Fibroblast of lung (primary cell): ENCODE measurements around the gene SUSD6.

Experiments
- EZH2 ChIP-seq: IDR thresholded peaks from 2 replicates; pipeline ENCODE4 v1.5.1; 2012; ENCODE audit warnings: low read length, control low read depth, mild to moderate bottlenecking; ENCODE audit errors: missing control alignments
- TF ChIP-seq, protein P1 (sequence below), 2 donors: IDR thresholded peaks in 1 of 2; conservative IDR thresholded peaks in 1 of 2; 1 replicate in 1 of 2; 2 replicates in 1 of 2; pipeline ENCODE4 v1.5.1; 2011 to 2012; ENCODE audit warnings: low read length in 2 of 2, control low read depth in 1 of 2, inconsistent platforms in 1 of 2, low read depth in 1 of 2, mild to moderate bottlenecking in 1 of 2

DNA sequence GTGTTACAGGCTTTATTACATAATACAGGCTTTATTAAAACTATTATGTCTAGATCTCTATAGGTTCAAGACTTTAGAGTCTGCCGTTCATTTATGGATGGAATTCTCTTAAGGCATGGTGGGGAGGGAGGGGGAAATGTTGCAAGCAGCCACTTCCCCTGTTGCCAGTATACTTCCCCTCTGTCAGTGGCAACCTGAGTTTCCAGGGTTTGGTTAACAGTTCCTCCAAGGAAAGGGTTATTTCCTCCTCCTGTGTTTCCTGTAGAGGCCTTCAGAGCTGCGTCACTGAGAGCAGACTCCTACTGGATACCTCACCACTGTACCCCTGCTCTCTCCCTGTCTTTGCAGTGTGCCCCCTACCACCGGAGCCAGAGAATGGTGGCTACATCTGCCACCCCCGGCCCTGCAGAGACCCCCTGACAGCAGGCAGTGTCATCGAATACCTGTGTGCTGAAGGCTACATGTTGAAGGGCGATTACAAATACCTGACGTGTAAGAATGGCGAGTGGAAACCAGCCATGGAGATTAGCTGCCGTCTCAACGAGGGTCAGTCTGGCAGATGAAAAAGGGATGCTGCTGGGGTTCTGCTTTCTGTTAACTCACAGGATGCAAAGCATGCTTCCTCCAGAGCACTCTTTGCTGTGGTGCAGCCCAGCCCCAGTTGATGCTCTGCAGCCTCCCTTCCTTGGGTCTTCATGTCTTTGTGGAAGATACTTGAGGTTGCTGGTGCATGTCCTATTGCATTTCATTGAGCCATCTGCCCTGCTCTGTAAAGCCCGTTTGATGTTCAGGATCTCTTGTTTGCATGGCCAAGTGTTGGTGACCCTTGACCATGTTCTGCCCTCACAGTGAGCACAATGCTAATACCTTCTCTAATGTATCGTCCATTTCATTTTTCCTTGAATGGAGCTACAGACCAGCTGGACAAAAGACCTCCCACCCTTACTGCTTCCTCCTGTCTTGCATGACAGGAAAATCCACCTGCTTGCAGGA, 91.9 kb downstream of the SUSD6 start:
- TF ChIP-seq, protein P1, sequence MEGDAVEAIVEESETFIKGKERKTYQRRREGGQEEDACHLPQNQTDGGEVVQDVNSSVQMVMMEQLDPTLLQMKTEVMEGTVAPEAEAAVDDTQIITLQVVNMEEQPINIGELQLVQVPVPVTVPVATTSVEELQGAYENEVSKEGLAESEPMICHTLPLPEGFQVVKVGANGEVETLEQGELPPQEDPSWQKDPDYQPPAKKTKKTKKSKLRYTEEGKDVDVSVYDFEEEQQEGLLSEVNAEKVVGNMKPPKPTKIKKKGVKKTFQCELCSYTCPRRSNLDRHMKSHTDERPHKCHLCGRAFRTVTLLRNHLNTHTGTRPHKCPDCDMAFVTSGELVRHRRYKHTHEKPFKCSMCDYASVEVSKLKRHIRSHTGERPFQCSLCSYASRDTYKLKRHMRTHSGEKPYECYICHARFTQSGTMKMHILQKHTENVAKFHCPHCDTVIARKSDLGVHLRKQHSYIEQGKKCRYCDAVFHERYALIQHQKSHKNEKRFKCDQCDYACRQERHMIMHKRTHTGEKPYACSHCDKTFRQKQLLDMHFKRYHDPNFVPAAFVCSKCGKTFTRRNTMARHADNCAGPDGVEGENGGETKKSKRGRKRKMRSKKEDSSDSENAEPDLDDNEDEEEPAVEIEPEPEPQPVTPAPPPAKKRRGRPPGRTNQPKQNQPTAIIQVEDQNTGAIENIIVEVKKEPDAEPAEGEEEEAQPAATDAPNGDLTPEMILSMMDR (conservative IDR thresholded peaks at IDR 0.05 in 1 of 2, IDR thresholded peaks at IDR 0.05 in 1 of 2; ENCODE audit: low read depth in 1 of 2, low read length in 2 of 2) = no peak
- TF ChIP-seq EZH2 = no peak
